Thoracic aorta (tissue), 2 donors: Measurements from ENCODE around the gene FBXO21. TPM values are rescaled to one million over a fixed set of nuclear protein-coding genes. Genes with fewer than 3 reads are reported as not detected.

Source experiments
- ATAC-seq: fragments of 150-250 bp; one replicate; pipeline ENCODE4 v1.8.0; 2017; ENCODE audit warnings: low read depth; ENCODE audit not compliant: insufficient number of reproducible peaks, low FRiP score
- DNase-seq: peaks from one replicate; pipeline ENCODE4 v3.0.0-alpha.2; 2020; ENCODE audit warnings: low spot score
- H3K27ac ChIP-seq, 2 donors: fragments of 200-600 bp; sonication (generic); 1 replicate in 1 of 2; 2 replicates in 1 of 2; pipeline ENCODE4 v1.5.1; 2016; ENCODE audit warnings: mild to moderate bottlenecking in 2 of 2, moderate library complexity in 2 of 2
- H3K27me3 ChIP-seq: fragments of 200-600 bp; sonication (generic); replicated peaks from 2 replicates; pipeline ENCODE4 v1.6.0; 2016; ENCODE audit warnings: mild to moderate bottlenecking; ENCODE audit not compliant: insufficient read depth
- H3K36me3 ChIP-seq: fragments of 200-600 bp; sonication (generic); one replicate; pipeline ENCODE4 v1.5.1; 2016
- H3K4me1 ChIP-seq, 2 donors: fragments of 200-600 bp; sonication (generic); 1 replicate in 1 of 2; 2 replicates in 1 of 2; pipeline versions ENCODE4 v1.5.1 to v1.6.0; 2016; ENCODE audit warnings: low read depth in 2 of 2, mild to moderate bottlenecking in 1 of 2; ENCODE audit not compliant: control insufficient read depth in 1 of 2
- H3K4me3 ChIP-seq: fragments of 200-600 bp; sonication (generic); 2 replicates; pipeline ENCODE4 v1.5.1; 2016; ENCODE audit warnings: mild to moderate bottlenecking
- H3K9me3 ChIP-seq: fragments of 200-600 bp; sonication (generic); 2 replicates; pipeline ENCODE4 v1.5.1; 2016
- total RNA-seq, 2 donors: library from RNA; depleted of rRNA; stranded (reverse); fragments of >200 nt; gene quantifications; one replicate each; pipeline versions ENCODE4 v1.1.0 to v1.2.3, GENCODE V29; 2016
- TF ChIP-seq, protein P1 (sequence below): fragments of 200-600 bp; sonication (generic); IDR thresholded peaks from one replicate; pipeline ENCODE4 v1.5.1; 2019; ENCODE audit warnings: antibody characterized with exemption

Gene FBXO21
- total RNA-seq, 2 donors from 2014 or later: 48.9 to 97.5 TPM

- no peaks in the 10 kb centered on the region for H3K27me3 ChIP-seq
- no peak overlapping the region for H3K4me3 ChIP-seq
- peaks cover 0 to 4% of the 10 kb centered on the region in 2 donors for H3K4me1 ChIP-seq
- no peak overlapping the region for H3K27ac ChIP-seq
- H3K9me3 ChIP-seq: no peaks in the 10 kb centered on the region
- ATAC-seq: no peak
- DNase-seq: no peak
- peaks cover 29% of the 10 kb centered on the region for H3K36me3 ChIP-seq
- TF ChIP-seq, protein P1, sequence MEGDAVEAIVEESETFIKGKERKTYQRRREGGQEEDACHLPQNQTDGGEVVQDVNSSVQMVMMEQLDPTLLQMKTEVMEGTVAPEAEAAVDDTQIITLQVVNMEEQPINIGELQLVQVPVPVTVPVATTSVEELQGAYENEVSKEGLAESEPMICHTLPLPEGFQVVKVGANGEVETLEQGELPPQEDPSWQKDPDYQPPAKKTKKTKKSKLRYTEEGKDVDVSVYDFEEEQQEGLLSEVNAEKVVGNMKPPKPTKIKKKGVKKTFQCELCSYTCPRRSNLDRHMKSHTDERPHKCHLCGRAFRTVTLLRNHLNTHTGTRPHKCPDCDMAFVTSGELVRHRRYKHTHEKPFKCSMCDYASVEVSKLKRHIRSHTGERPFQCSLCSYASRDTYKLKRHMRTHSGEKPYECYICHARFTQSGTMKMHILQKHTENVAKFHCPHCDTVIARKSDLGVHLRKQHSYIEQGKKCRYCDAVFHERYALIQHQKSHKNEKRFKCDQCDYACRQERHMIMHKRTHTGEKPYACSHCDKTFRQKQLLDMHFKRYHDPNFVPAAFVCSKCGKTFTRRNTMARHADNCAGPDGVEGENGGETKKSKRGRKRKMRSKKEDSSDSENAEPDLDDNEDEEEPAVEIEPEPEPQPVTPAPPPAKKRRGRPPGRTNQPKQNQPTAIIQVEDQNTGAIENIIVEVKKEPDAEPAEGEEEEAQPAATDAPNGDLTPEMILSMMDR: no peak
Observed at GRCh38 chr12:117151403-117152031, 38.8 kb downstream of the FBXO21 start.

- Histone ChIP-seq H3K4me3 (no peak overlapping the region), H3K27me3 (no peaks in the 10 kb centered on the region), H3K4me1 (peaks cover 0 to 4% of the 10 kb centered on the region in 2 donors), H3K9me3 (no peaks in the 10 kb centered on the region), H3K27ac (no peak overlapping the region), H3K36me3 (peaks cover 21% of the 10 kb centered on the region)
- DNase-seq (no peak), ATAC-seq (no peak)
- TF ChIP-seq, protein P1: no peak
Observed at GRCh38 chr12:117149431-117149830, 40.8 kb downstream of the FBXO21 start.

DNA sequence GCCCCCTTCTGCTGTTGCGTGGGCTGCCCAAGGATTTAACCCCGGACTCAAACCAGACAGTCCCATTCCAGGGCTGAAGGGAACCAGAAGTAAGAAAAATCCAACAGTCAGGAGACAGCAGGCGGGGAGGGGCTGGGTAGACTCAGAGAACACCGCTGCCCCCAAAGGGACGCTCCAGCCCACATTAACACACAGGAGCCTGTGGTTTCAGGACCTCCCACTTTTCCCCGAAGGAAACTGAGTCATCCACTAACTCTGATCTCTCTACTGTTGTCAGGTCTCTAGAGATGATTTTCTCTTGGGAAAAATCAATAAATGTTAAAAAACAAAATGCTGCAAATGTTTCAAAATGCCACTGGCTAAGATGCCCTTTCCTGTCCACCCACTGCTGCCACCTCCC, 41.6 kb downstream of the FBXO21 start:
- no peak for DNase-seq
- Histone ChIP-seq H3K27ac (no peak overlapping the region), H3K4me1 (peaks cover 0 to 4% of the 10 kb centered on the region in 2 donors), H3K4me3 (no peak overlapping the region), H3K36me3 (peaks cover 17% of the 10 kb centered on the region), H3K9me3 (no peaks in the 10 kb centered on the region), H3K27me3 (no peaks in the 10 kb centered on the region)
- TF ChIP-seq, protein P1: no peak
- ATAC-seq: no peak

DNA sequence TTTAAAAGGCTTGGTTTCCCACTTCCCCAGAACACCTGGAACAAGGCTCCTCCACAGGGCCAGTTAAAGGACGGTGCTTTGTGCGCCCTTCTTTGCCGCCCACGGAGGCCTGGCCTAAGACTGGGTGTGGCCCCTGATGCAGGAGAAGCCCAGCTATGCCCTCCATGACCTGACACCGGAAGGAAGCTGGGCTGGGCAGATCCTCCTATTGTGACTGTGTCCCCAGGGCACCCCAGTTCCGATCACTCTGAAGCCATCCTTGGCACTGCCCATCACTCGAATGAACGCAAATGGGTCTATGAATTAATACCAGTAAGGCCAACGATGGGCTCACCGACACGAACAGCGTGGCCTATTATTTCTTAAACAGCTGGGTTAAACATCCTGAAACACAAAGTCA, 42.6 kb downstream of the FBXO21 start:
- DNase-seq (no peak), ATAC-seq (no peak)
- Histone ChIP-seq H3K4me1 (peaks cover 0 to 4% of the 10 kb centered on the region in 2 donors), H3K4me3 (no peak overlapping the region), H3K9me3 (no peaks in the 10 kb centered on the region), H3K27me3 (no peaks in the 10 kb centered on the region), H3K27ac (no peak overlapping the region), H3K36me3 (peaks cover 17% of the 10 kb centered on the region)
- TF ChIP-seq, protein P1: no peak

DNA sequence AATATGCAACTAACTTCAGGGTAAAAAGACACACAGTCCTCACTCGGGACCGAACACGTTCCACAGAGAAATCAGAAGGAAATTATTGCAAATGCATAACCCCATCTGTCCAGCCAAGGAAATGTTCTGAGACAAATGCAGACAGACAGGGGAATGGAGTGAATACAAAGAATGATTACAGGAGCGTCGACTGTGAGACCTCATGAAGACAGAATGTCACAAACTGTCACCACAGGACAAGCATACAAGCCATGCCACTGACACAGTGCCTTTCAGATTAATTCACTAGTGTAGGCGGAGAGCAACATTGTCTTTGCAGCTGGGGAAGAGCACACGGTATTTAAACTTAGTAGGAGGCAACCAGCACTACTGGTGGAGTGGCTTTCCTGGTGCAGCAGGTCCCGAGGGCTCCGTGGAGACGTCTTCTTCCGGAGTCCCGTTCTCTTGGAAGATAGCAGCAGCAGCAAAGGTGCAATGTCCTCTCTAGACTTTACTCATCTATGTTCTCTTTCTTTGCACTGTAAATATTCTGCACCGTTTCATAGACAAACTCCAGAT, 44.6 kb downstream of the FBXO21 start:
- no peak overlapping the region for H3K27ac ChIP-seq
- no peaks in the 10 kb centered on the region for H3K4me1 ChIP-seq
- TF ChIP-seq, protein P1: no peak
- no peak overlapping the region for H3K4me3 ChIP-seq
- DNase-seq (no peak), ATAC-seq (no peak)
- H3K9me3 ChIP-seq: no peaks in the 10 kb centered on the region
- H3K27me3 ChIP-seq: no peaks in the 10 kb centered on the region
- peaks cover 17% of the 10 kb centered on the region for H3K36me3 ChIP-seq
